MM.1S (cell line): ENCODE data around the gene CDK5RAP2.

Source experiments
- EZH2 ChIP-seq: fragments of 300-600 bp; sonication (generic); optimal IDR thresholded peaks from 2 replicates; pipeline ENCODE3; 2017; ENCODE audit warnings: low read depth, mild to moderate bottlenecking, antibody characterized with exemption, low read length, mixed read lengths
- TF ChIP-seq, protein P1 (sequence below): fragments of 300-600 bp; sonication (generic); IDR thresholded peaks from 2 replicates; pipeline ENCODE4 v1.5.1; 2016; ENCODE audit warnings: antibody characterized with exemption, low read length, mixed read lengths

DNA sequence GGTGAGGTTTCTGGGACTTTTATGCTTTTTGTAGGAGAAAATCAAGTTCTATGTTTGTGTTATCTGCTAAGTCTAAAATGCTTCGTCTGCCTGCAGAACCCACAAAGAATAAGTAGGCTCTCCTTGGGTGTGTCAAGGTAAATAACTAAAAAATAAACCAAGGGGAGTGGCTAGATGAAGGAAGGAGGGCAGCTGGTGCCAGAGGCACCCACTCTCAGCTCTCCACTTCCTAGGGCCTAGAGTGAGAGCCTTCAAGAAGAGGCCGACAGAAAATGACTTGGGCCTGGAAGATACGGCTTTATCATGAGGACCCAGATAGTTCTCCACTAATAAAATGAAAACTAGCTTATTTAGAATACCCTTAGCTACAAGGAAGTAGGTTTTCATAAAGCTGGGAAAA, 147.4 kb downstream of the CDK5RAP2 start:
- TF ChIP-seq, protein P1, sequence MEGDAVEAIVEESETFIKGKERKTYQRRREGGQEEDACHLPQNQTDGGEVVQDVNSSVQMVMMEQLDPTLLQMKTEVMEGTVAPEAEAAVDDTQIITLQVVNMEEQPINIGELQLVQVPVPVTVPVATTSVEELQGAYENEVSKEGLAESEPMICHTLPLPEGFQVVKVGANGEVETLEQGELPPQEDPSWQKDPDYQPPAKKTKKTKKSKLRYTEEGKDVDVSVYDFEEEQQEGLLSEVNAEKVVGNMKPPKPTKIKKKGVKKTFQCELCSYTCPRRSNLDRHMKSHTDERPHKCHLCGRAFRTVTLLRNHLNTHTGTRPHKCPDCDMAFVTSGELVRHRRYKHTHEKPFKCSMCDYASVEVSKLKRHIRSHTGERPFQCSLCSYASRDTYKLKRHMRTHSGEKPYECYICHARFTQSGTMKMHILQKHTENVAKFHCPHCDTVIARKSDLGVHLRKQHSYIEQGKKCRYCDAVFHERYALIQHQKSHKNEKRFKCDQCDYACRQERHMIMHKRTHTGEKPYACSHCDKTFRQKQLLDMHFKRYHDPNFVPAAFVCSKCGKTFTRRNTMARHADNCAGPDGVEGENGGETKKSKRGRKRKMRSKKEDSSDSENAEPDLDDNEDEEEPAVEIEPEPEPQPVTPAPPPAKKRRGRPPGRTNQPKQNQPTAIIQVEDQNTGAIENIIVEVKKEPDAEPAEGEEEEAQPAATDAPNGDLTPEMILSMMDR: no peak
- no peak for TF ChIP-seq EZH2
